GM23338 (cell line): ENCODE data around the gene SUMF1. TPM values are rescaled to one million over a fixed set of nuclear protein-coding genes. Genes with fewer than 3 reads are reported as not detected.

Source experiments
- ATAC-seq: fragments of 200-7000 bp; cut with Tn5 transposase; 3 replicates; pipeline ENCODE4 v1.9.1; 2020
- DNase-seq: peaks from one replicate; pipeline ENCODE4 v3.0.0-alpha.2; 2015; ENCODE audit warnings: low spot score
- H2AFZ ChIP-seq: fragments of 200-600 bp; sonication (generic); 2 replicates; pipeline ENCODE4 v1.8.0; 2016; ENCODE audit warnings: antibody characterized with exemption, mild to moderate bottlenecking, moderate library complexity
- H3F3A ChIP-seq: fragments of 200-600 bp; sonication (generic); replicated peaks from 2 replicates; pipeline ENCODE4 v1.8.0; 2017; ENCODE audit warnings: antibody characterized with exemption, mixed run types, low read depth
- H3K27ac ChIP-seq: fragments of 200-600 bp; sonication (generic); 2 replicates; pipeline ENCODE4 v1.6.1; 2016; ENCODE audit warnings: low read depth
- H3K27me3 ChIP-seq: fragments of 200-600 bp; sonication (generic); 2 replicates; pipeline ENCODE4 v1.8.0; 2016; ENCODE audit warnings: mild to moderate bottlenecking, mixed run types, moderate library complexity; ENCODE audit not compliant: insufficient read depth
- H3K36me3 ChIP-seq: fragments of 200-600 bp; sonication (generic); 2 replicates; pipeline ENCODE4 v1.8.0; 2016; ENCODE audit warnings: mild to moderate bottlenecking; ENCODE audit not compliant: insufficient read depth
- H3K4me1 ChIP-seq: fragments of 200-600 bp; sonication (generic); 2 replicates; pipeline ENCODE4 v1.8.0; 2016; ENCODE audit warnings: mild to moderate bottlenecking, moderate library complexity; ENCODE audit not compliant: insufficient read depth
- H3K4me2 ChIP-seq: fragments of 200-600 bp; sonication (generic); 2 replicates; pipeline ENCODE4 v1.7.1; 2017; ENCODE audit warnings: mixed run types
- H3K4me3 ChIP-seq: fragments of 200-600 bp; sonication (generic); 2 replicates; pipeline ENCODE4 v1.6.1; 2016; ENCODE audit warnings: mixed run types
- H3K79me2 ChIP-seq: fragments of 200-600 bp; sonication (generic); replicated peaks from 2 replicates; pipeline ENCODE4 v1.8.0; 2017; ENCODE audit warnings: mild to moderate bottlenecking; ENCODE audit not compliant: insufficient read depth
- H3K9me2 ChIP-seq: fragments of 200-600 bp; sonication (generic); 2 replicates; pipeline ENCODE4 v1.8.0; 2017; ENCODE audit not compliant: insufficient read depth
- H4K20me1 ChIP-seq: fragments of 200-600 bp; sonication (generic); replicated peaks from 2 replicates; pipeline ENCODE4 v1.8.0; 2017; ENCODE audit warnings: mild to moderate bottlenecking; ENCODE audit not compliant: insufficient read depth
- H3K27ac Mint-ChIP-seq: 2 replicates; pipeline ENCODE4 v1.8.0; 2020; ENCODE audit warnings: inconsistent platforms, mild to moderate bottlenecking, moderate library complexity, mixed read lengths
- H3K27me3 Mint-ChIP-seq: 3 replicates; pipeline ENCODE4 v1.8.0; 2022; ENCODE audit warnings: low read depth, mild to moderate bottlenecking, moderate library complexity, mixed read lengths, inconsistent platforms; ENCODE audit not compliant: insufficient read depth, poor library complexity
- H3K36me3 Mint-ChIP-seq: 3 replicates; pipeline ENCODE4 v1.8.0; 2021; ENCODE audit warnings: low read depth, mild to moderate bottlenecking, inconsistent platforms, moderate library complexity, mixed read lengths
- H3K4me1 Mint-ChIP-seq: 3 replicates; pipeline ENCODE4 v1.8.0; 2020; ENCODE audit warnings: mild to moderate bottlenecking, inconsistent platforms, mixed read lengths
- H3K4me3 Mint-ChIP-seq: 3 replicates; pipeline ENCODE4 v1.8.0; 2021; ENCODE audit warnings: moderate library complexity, mild to moderate bottlenecking, inconsistent platforms, mixed read lengths
- H3K9me3 Mint-ChIP-seq: 3 replicates; pipeline ENCODE4 v1.8.0; 2020; ENCODE audit warnings: moderate library complexity, mild to moderate bottlenecking, inconsistent platforms, mixed read lengths
- CREB1 ChIP-seq: fragments of 250-450 bp; sonication (Bioruptor Pico); IDR thresholded peaks from 2 replicates; pipeline ENCODE4 v1.5.0; 2020; ENCODE audit warnings: low read depth, mild to moderate bottlenecking, moderate library complexity
- EZH2 ChIP-seq: fragments of 200-600 bp; sonication (generic); IDR thresholded peaks from one replicate; pipeline ENCODE4 v1.8.0; 2017; ENCODE audit warnings: antibody characterized with exemption, mild to moderate bottlenecking, low read depth; ENCODE audit not compliant: unreplicated experiment
- EZH2phosphoT487 ChIP-seq: fragments of 200-600 bp; sonication (generic); IDR thresholded peaks from one replicate; pipeline ENCODE4 v1.8.1; 2018; ENCODE audit warnings: antibody characterized with exemption; ENCODE audit not compliant: unreplicated experiment
- JUNB ChIP-seq: IDR thresholded peaks from one replicate; pipeline ENCODE4 v1.6.1; 2016; ENCODE audit warnings: antibody characterized with exemption; ENCODE audit not compliant: unreplicated experiment
- NANOG ChIP-seq: IDR thresholded peaks from 2 replicates; pipeline ENCODE4 v1.6.1; 2016; ENCODE audit warnings: antibody characterized with exemption, borderline replicate concordance
- POLR2AphosphoS5 ChIP-seq: IDR thresholded peaks from 2 replicates; pipeline ENCODE4 v1.6.1; 2016; ENCODE audit warnings: antibody characterized with exemption, low read depth
- STAT1 ChIP-seq: IDR thresholded peaks from one replicate; pipeline ENCODE4 v1.6.1; 2016; ENCODE audit warnings: antibody characterized with exemption; ENCODE audit not compliant: unreplicated experiment
- ZNF114 ChIP-seq: fragments of 250-450 bp; sonication (Bioruptor Pico); IDR thresholded peaks from 2 replicates; pipeline ENCODE4 v1.5.0; 2020; ENCODE audit warnings: mild to moderate bottlenecking, moderate library complexity
- ZNF331 ChIP-seq: fragments of 250-450 bp; sonication (Bioruptor Pico); IDR thresholded peaks from 2 replicates; pipeline ENCODE4 v1.5.0; 2020; ENCODE audit warnings: low read depth, mild to moderate bottlenecking, moderate library complexity
- polyA plus RNA-seq: library from polyadenylated mRNA; unstranded; fragments of >200 nt; fragmentation: Nextera tagmentation; extraction: Ambion mirVana; gene quantifications from 2 replicates; pipeline ENCODE4 v1.2.1, GENCODE V29; 2016
- total RNA-seq: library from RNA; depleted of rRNA; stranded (reverse); fragments of >200 nt; shearing (Covaris generic); gene quantifications from 2 replicates; pipeline ENCODE4 v1.2.3, GENCODE V29; 2014
- TF ChIP-seq, protein P1 (sequence below): IDR thresholded peaks from 2 replicates; pipeline ENCODE4 v1.6.1; 2016; ENCODE audit warnings: antibody characterized with exemption
- TF ChIP-seq, protein P2 (sequence below), 2 experiments: fragments of 200-600 bp in 1 of 2; sonication (generic) in 1 of 2; conservative IDR thresholded peaks; 2 replicates each; pipeline versions ENCODE4 v1.5.1 to v1.6.1; 2016 to 2017; ENCODE audit warnings: antibody characterized with exemption in 2 of 2, low read depth in 2 of 2, mild to moderate bottlenecking in 2 of 2, moderate library complexity in 1 of 2
- TF ChIP-seq, protein P3 (sequence below): IDR thresholded peaks from one replicate; pipeline ENCODE4 v1.6.1; 2018; ENCODE audit warnings: antibody characterized with exemption; ENCODE audit not compliant: unreplicated experiment
- TF ChIP-seq, protein P4 (sequence below): fragments of 250-450 bp; sonication (Bioruptor Pico); IDR thresholded peaks from 2 replicates; pipeline ENCODE4 v1.5.0; 2020; ENCODE audit warnings: mild to moderate bottlenecking, moderate library complexity

The SUMF1 gene
- total and polyA plus RNA-seq, 2 experiments from 2014 or later, result 6.9 to 20.3 TPM

DNA sequence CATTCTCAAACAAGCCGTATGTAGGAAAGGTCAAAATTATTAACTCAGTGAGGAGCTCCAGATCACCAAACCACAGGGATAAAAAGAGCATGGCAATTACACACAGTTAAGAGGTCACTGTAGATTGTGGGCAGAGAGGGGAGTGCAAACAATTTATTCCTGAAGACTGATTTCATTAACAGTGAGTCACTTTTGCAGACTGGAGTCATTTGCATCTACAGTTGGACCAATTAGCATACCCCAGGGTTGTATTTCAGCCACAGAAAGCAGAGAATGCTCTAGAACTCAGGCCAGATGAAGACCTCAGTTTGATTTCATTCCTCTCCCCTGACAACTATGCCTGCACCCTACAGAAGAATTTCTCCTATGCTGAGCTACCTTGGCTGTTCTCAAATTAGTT is 123.8 kb downstream of the SUMF1 start:
- Histone ChIP-seq H3K4me1 (no peaks in the 10 kb centered on the region), H3K4me3 (no peak overlapping the region), H3K27me3 (no peaks in the 10 kb centered on the region), H3K9me2 (no peaks in the 10 kb centered on the region), H3K27ac (no peak overlapping the region), H3F3A (no peaks in the 10 kb centered on the region), H3K79me2 (no peaks in the 10 kb centered on the region), H3K4me2 (no peak overlapping the region), H4K20me1 (no peaks in the 10 kb centered on the region), H3K36me3 (no peaks in the 10 kb centered on the region), H2AFZ (no peak overlapping the region)
- DNase-seq, result no peak
- Mint-ChIP-seq H3K9me3 (peaks cover 4% of the 10 kb centered on the region; the same call in 2 of the 3 replicates), H3K4me1 (peaks cover 12% of the 10 kb centered on the region), H3K27me3 (peaks cover 1% of the 10 kb centered on the region), H3K4me3 (no peak overlapping the region), H3K36me3 (no peaks in the 10 kb centered on the region), H3K27ac (no peak overlapping the region)
- TF ChIP-seq, protein P1, sequence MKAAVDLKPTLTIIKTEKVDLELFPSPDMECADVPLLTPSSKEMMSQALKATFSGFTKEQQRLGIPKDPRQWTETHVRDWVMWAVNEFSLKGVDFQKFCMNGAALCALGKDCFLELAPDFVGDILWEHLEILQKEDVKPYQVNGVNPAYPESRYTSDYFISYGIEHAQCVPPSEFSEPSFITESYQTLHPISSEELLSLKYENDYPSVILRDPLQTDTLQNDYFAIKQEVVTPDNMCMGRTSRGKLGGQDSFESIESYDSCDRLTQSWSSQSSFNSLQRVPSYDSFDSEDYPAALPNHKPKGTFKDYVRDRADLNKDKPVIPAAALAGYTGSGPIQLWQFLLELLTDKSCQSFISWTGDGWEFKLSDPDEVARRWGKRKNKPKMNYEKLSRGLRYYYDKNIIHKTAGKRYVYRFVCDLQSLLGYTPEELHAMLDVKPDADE, result no peak
- TF ChIP-seq, protein P2, sequence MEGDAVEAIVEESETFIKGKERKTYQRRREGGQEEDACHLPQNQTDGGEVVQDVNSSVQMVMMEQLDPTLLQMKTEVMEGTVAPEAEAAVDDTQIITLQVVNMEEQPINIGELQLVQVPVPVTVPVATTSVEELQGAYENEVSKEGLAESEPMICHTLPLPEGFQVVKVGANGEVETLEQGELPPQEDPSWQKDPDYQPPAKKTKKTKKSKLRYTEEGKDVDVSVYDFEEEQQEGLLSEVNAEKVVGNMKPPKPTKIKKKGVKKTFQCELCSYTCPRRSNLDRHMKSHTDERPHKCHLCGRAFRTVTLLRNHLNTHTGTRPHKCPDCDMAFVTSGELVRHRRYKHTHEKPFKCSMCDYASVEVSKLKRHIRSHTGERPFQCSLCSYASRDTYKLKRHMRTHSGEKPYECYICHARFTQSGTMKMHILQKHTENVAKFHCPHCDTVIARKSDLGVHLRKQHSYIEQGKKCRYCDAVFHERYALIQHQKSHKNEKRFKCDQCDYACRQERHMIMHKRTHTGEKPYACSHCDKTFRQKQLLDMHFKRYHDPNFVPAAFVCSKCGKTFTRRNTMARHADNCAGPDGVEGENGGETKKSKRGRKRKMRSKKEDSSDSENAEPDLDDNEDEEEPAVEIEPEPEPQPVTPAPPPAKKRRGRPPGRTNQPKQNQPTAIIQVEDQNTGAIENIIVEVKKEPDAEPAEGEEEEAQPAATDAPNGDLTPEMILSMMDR (conservative IDR thresholded peaks at IDR 0.05; ENCODE audit: low read depth in 2 of 2), result no peak
- TF ChIP-seq, protein P3, sequence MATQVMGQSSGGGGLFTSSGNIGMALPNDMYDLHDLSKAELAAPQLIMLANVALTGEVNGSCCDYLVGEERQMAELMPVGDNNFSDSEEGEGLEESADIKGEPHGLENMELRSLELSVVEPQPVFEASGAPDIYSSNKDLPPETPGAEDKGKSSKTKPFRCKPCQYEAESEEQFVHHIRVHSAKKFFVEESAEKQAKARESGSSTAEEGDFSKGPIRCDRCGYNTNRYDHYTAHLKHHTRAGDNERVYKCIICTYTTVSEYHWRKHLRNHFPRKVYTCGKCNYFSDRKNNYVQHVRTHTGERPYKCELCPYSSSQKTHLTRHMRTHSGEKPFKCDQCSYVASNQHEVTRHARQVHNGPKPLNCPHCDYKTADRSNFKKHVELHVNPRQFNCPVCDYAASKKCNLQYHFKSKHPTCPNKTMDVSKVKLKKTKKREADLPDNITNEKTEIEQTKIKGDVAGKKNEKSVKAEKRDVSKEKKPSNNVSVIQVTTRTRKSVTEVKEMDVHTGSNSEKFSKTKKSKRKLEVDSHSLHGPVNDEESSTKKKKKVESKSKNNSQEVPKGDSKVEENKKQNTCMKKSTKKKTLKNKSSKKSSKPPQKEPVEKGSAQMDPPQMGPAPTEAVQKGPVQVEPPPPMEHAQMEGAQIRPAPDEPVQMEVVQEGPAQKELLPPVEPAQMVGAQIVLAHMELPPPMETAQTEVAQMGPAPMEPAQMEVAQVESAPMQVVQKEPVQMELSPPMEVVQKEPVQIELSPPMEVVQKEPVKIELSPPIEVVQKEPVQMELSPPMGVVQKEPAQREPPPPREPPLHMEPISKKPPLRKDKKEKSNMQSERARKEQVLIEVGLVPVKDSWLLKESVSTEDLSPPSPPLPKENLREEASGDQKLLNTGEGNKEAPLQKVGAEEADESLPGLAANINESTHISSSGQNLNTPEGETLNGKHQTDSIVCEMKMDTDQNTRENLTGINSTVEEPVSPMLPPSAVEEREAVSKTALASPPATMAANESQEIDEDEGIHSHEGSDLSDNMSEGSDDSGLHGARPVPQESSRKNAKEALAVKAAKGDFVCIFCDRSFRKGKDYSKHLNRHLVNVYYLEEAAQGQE, result no peak
- TF ChIP-seq ZNF331 (no peak), EZH2phosphoT487 (no peak), CREB1 (CRISPR knock-in tag) (no peak), POLR2AphosphoS5 (no peak), NANOG (no peak), EZH2 (no peak), ZNF114 (CRISPR knock-in tag) (no peak), JUNB (no peak), STAT1 (no peak)
- TF ChIP-seq, protein P4, sequence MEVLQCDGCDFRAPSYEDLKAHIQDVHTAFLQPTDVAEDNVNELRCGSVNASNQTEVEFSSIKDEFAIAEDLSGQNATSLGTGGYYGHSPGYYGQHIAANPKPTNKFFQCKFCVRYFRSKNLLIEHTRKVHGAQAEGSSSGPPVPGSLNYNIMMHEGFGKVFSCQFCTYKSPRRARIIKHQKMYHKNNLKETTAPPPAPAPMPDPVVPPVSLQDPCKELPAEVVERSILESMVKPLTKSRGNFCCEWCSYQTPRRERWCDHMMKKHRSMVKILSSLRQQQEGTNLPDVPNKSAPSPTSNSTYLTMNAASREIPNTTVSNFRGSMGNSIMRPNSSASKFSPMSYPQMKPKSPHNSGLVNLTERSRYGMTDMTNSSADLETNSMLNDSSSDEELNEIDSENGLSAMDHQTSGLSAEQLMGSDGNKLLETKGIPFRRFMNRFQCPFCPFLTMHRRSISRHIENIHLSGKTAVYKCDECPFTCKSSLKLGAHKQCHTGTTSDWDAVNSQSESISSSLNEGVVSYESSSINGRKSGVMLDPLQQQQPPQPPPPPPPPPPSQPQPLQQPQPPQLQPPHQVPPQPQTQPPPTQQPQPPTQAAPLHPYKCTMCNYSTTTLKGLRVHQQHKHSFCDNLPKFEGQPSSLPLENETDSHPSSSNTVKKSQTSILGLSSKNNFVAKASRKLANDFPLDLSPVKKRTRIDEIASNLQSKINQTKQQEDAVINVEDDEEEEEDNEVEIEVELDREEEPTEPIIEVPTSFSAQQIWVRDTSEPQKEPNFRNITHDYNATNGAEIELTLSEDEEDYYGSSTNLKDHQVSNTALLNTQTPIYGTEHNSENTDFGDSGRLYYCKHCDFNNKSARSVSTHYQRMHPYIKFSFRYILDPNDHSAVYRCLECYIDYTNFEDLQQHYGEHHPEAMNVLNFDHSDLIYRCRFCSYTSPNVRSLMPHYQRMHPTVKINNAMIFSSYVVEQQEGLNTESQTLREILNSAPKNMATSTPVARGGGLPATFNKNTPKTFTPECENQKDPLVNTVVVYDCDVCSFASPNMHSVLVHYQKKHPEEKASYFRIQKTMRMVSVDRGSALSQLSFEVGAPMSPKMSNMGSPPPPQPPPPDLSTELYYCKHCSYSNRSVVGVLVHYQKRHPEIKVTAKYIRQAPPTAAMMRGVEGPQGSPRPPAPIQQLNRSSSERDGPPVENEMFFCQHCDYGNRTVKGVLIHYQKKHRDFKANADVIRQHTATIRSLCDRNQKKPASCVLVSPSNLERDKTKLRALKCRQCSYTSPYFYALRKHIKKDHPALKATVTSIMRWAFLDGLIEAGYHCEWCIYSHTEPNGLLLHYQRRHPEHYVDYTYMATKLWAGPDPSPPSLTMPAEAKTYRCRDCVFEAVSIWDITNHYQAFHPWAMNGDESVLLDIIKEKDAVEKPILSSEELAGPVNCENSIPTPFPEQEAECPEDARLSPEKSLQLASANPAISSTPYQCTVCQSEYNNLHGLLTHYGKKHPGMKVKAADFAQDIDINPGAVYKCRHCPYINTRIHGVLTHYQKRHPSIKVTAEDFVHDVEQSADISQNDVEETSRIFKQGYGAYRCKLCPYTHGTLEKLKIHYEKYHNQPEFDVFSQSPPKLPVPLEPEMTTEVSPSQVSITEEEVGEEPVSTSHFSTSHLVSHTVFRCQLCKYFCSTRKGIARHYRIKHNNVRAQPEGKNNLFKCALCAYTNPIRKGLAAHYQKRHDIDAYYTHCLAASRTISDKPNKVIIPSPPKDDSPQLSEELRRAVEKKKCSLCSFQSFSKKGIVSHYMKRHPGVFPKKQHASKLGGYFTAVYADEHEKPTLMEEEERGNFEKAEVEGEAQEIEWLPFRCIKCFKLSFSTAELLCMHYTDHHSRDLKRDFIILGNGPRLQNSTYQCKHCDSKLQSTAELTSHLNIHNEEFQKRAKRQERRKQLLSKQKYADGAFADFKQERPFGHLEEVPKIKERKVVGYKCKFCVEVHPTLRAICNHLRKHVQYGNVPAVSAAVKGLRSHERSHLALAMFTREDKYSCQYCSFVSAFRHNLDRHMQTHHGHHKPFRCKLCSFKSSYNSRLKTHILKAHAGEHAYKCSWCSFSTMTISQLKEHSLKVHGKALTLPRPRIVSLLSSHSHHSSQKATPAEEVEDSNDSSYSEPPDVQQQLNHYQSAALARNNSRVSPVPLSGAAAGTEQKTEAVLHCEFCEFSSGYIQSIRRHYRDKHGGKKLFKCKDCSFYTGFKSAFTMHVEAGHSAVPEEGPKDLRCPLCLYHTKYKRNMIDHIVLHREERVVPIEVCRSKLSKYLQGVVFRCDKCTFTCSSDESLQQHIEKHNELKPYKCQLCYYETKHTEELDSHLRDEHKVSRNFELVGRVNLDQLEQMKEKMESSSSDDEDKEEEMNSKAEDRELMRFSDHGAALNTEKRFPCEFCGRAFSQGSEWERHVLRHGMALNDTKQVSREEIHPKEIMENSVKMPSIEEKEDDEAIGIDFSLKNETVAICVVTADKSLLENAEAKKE (CRISPR knock-in tag), result no peak
- no peak for ATAC-seq
